HG03521 (cell line): ENCODE measurements around the gene C11orf16.
"Not testable (repeated sequence)": the region's sequence is repeated elsewhere in the genome, so short reads cannot be mapped to it uniquely, and the experiment has no call there.

Source experiments
- ATAC-seq: cut with Tn5 transposase; IDR thresholded peaks from one replicate; pipeline ENCODE4 v1.9.1; 2021; ENCODE audit warnings: mild to moderate bottlenecking, moderate library complexity; ENCODE audit not compliant: unreplicated experiment

Gene C11orf16

GRCh38 chr11:8932564-8933180 lies at the start of gene C11orf16:
Gene C11orf16, minus strand, starts transcription at chr11:8932947. Its CDS starts 639 bp downstream, at chr11:8932308.
- no peak for ATAC-seq

- no peak for ATAC-seq
These were observed 47.7 kb upstream of the C11orf16 start for GRCh38 chr11:8980485-8980884.

- ATAC-seq: not testable (repeated sequence)
These were observed 46.6 kb upstream of the C11orf16 start for GRCh38 chr11:8979365-8979764.

DNA sequence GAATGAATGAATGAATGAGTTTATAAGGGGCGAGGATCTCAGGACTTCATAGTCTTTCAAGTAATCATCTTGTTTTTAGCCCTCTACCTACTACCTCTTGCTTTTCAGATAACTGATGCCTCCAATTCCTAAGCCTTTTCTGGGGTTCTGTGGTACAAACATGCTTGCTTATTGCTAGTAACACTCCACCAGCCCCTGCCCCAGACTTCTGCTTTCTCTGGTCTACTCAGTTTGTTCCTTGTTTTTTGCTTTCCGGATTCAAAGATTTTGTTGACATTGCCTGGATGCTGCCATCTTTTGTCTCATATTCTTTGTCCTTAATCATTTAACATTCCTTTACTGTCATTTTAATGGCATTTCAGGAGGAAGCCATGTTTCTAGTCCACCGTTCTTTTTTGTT lies 40.4 kb upstream of the C11orf16 start:
- no peak for ATAC-seq

DNA sequence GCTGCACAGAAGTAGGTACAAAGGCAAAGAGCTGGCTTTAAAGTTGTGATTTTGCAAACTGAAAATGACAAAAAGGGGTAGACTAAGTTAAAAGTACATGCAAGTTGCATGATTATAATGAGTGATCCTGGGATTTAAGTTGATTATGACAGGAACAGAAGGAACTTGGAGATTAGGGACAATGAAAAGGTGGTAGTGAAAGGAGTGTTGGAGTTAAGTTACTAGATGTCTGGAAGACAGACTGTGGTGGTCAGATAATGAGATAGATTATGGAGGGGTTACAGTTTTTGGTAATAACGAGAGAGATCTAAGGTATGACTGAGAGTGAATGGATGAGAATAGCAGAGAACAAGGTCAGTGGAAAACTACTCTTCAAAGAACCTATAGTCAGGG lies 39.2 kb upstream of the C11orf16 start:
- ATAC-seq: no peak

DNA sequence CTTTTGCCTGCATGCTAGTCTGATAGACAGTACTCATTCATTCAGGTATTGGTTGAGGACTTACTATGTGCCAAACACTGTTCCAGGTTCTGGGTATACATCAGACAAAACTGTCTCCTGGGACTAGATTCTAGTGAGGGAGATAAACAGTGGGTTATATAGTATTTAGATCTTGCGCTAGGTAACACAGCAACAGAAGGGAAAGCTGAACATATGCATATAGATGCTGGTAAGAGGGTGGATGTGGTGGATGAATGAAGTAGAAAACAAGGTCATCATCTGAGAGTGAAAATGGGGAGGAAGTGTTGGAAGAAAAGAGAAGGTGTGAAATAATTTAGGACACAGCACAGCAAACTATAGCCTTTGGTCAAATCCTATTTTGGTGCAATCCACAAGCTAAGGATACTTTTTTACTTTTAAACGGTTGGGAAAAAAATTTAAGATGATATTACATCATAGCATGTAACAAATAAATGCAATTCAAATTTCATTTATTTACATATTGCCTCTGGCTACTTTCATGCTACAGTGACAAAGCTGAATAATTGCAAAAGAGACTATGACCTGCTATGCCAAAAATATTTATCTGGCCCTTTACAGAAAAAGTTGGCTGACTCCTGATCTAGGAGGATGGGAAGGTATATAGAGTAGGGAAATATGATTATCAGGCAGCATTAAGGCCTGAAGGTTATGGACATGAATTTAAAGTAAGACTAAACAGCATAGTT lies 38.6 kb upstream of the C11orf16 start:
- no peak for ATAC-seq

- no peak for ATAC-seq
These were observed 34.4 kb upstream of the C11orf16 start for GRCh38 chr11:8967184-8967583.

DNA sequence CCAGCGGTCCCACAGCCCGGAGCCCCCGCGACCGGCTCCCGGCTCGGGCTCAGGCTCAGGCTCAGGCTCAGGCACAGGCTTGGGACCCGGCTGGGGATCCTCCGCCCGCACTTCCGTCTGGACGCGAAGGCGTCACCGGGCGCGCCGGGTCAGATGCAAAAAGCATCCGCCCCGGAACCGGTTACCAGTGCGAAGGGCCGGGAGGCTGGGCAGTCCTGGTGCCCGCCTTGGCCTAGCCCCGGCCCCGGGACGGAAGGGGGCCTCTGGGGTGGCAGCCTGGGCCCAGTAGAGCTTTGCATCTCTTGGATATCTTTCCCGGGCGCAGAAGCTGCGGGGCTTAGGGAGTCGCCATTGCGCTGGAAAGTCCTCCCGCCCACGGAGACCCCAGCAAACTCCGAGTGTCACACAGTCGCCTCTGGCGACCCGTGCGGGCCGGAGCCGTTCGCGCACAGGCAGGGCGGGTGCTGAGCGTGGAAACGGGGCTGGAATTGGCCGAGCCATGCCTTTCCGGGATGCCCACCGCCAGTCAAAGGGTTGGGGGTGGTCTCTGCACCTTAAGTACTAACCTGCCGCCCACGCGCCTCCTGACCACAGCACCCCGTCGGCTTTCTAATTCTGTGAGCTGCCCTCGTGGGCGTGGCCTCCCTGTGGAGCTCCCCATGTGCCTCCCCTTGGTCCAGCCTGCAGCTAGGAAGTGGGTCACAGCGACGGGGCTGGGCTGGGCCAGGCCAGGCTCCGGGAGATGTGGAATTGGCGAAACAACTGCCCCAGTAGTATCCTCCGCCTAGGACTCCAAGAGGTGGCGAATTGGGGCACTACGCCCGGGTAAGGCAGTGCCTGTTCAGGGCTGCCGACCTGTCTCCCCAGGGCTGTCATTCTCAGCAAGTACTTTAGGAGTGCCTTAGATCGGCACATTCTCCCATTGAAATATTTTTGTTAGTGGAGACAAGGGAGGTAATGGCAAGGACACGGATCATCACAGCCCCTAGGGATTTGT lies 31.9 kb upstream of the C11orf16 start, which contains the start of gene TMEM9B:
TMEM9B (minus strand) TSS at position 119 of the 997 bp plus-strand sequence. CDS start 129 bp downstream, outside the sequence.
- ATAC-seq: peak; percentile 75

DNA sequence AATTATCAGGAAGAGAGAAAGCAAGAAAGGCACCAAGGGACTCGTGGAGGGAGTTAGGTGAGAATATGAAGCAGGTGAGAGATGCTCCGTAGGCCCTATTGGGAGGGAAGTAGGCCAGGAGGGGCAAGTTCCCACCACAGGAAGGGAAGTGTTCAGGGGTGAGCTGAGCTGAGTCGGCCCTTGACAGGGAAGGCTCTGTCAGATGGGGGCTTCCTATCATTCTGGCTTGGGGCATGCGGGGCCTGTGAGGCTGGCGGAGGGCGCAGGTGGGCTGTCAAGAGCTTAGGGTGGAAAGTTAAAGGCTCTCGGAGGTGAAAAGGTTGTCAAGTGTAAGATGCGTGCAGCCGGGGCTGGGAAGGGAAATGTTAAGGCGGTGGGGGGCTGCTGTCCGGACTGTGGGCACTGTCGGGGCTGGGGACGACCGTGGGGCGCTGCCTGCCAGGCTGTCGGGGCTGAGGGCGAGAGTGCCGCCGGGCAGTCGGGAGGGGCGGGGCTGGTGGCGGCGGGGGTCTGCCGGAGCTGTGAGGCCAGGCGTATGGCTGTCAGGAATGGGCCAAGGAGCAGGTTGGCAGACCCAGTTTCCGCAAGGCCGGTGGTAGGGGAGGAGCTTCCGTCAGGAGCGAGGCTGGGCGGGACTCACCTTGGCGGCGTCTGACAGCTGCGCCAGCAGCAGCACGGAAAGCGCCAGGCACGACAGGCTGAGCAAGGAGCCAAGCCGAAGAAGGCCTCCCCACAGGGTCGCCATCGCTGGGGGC lies 31.0 kb upstream of the C11orf16 start:
- peak; percentile 54 for ATAC-seq

- no peak for ATAC-seq
These were observed 30.1 kb upstream of the C11orf16 start for GRCh38 chr11:8962841-8963240.

DNA sequence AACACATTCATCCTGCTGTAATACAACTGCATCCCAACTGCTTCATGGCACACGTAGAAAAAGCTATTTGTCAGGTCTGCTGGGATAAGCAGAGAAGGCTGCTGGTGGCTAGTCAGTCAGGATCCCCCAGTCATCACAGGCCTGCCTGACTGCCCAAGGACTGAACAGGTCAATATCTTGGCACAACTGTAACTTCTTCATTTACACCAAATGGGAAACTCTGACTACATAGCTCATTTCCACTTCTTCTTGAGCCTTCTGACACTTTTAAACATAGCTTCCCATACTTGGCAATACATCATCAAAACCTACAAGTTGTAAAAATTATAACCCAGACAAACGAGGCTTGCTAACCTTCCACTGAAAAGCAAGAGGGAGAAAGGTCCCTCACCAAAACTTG lies 28.7 kb upstream of the C11orf16 start:
- no peak for ATAC-seq

- no peak for ATAC-seq
These were observed 26.9 kb upstream of the C11orf16 start for GRCh38 chr11:8959546-8960166.

- ATAC-seq: no peak
These were observed 24.1 kb upstream of the C11orf16 start for GRCh38 chr11:8956860-8957259.

- no peak for ATAC-seq
These were observed 16.1 kb upstream of the C11orf16 start for GRCh38 chr11:8948886-8949285.

DNA sequence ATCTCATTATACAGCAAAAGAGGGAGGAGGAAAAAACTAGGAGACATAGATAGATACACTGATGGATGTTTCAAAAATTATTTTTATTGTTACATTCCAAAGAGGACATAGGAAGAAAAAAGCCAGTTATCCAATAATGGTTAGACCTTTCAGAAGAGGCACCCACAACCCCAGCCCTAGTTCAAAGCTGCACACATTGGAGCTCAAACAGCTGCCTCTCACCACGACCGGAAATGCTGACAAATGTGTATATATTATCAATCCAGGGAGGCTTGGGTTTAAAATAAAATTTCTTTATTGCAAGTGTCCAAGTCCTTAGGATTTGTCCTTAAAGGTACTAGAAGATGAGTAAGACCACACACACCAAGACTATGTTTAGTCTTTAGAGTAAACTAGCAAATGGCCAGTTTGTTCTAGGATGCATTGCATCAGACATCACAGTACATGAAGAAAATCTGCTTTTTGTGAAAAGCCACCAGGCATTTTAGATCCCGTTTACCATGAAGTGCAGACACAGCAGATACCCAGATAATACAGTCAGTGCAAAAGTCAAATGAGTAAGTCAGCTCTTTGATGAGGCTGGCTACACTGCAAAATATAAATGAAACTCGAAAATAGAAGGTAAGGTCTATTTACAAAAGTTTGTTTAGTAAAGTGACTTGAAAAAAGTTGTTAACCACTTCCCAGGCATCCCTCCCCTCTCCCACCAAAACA lies 14.6 kb upstream of the C11orf16 start:
- ATAC-seq: no peak

GRCh38 chr11:8942518-8943066 lies 9.8 kb upstream of the C11orf16 start, which contains the start of gene ASCL3:
Gene ASCL3, minus strand, starts transcription at chr11:8943016. Its CDS starts 4,855 bp downstream, at chr11:8938161.
- no peak for ATAC-seq

DNA sequence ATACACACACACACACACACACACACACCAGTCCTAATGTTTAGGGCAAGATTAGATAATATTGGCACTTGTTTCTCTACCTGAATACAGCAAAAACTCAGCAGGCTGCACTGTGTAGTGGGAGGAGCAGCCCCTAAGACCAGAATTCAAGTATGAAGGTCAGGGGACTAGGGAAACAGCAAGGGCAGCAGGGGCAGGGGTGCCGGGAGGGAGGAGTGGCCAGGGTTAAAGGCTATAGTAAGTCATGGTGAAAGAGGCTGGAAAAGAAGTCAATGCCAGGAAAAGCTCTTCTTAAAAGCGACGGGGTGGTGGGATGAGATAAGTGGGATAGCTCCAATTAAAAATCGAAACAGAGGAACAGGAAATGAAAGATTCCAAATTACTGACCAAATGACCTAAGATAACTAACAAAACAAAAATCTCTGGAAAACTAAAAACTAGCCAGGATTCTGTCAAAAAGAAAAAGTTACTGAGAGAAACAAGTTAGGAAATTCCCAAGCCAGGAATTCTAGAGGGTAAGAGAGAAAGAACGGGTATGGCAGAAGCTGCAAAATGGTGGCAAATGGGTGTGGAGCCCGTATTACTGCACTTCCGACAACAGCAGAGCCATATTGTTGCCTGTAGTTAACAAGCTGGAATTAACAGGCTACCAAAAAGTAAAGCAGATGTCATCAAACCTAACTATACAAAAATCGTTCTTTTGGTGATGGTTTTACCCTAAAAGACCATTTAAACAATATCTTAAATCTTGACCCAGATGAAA lies 8.8 kb upstream of the C11orf16 start:
- ATAC-seq: no peak

DNA sequence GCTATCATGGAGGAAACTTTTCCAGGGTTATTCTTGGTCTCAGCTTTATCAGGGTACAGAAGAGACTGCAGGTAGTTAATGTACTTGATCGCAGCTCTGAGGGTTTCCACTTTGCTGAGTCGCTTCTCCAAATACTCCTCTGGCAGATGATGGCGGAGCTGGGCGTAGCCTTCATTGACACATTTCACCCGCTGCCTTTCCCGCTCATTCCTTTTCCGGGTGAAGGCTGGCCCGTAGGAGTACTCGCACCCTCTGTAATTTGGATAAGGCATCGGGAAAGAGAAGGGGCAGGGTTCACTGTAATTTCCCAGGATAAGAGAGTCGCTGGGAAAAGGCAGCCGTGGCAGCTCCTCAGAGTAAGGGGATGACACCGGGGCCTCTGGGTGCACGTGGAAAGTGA lies 4.9 kb upstream of the C11orf16 start:
- no peak for ATAC-seq
